ENCODE results near the gene NOC2L.

DNA sequence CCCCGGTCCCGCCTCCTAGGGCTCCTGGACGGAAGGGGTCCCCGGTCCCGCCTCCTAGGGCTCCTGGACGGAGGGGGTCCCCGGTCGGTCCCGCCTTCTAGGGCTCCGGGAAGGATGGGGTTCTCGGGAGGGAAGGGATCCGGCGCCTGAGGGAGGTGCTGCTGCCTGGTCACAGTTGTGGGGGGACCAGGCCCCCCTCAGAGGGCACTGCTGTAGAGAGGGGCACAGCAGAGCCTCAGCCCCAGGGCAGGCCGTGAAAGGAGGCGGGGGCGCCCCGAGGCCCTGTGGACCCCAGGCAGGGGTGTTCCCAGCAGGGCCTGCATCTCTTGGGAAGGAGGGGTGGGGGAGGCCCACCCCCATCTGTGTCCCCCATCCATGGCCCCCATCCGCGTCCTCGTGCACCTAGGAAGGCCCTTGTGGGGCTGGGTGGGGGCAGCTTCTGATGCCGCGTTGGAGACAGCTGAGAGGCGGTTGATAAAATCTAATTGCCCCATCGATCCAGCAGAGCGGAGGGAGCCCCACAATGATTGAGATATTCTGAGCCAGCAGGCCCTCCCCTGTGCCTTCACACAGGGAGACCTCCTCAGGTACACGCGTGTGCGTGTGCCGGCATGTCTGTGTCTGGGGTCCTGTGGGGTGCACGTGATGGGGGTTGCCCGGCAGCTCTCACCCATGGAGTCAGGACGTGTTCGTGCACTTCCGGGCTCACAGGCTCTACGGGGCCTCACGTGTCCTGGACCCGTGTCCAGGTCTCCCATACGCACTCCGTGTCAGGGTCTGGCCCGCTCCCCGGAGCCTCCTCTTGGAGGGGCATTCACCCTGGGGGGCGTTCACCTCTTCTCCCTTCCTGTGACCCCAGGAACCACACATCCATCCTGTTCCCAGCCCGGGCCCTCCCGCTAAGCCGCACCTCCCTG is 22.4 kb downstream of the NOC2L start:
- TF ChIP-seq, protein P1, sequence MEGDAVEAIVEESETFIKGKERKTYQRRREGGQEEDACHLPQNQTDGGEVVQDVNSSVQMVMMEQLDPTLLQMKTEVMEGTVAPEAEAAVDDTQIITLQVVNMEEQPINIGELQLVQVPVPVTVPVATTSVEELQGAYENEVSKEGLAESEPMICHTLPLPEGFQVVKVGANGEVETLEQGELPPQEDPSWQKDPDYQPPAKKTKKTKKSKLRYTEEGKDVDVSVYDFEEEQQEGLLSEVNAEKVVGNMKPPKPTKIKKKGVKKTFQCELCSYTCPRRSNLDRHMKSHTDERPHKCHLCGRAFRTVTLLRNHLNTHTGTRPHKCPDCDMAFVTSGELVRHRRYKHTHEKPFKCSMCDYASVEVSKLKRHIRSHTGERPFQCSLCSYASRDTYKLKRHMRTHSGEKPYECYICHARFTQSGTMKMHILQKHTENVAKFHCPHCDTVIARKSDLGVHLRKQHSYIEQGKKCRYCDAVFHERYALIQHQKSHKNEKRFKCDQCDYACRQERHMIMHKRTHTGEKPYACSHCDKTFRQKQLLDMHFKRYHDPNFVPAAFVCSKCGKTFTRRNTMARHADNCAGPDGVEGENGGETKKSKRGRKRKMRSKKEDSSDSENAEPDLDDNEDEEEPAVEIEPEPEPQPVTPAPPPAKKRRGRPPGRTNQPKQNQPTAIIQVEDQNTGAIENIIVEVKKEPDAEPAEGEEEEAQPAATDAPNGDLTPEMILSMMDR (IDR thresholded peaks at IDR 0.05; ENCODE audit: extremely low read depth in 1 of 2, insufficient read depth in 1 of 2, low read depth in 1 of 2, low read length in 2 of 2): no peak
- TF ChIP-seq EZH2 (IDR thresholded peaks at IDR 0.05; ENCODE audit: borderline replicate concordance, low read depth, low read length, severe bottlenecking): no peak
- no peak for TF ChIP-seq POLR2A (IDR thresholded peaks at IDR 0.05; ENCODE audit: low read depth, low read length)
- no peak for TF ChIP-seq POLR2AphosphoS5 (IDR thresholded peaks at IDR 0.05; ENCODE audit: insufficient read depth, low read depth, low read length)
- TF ChIP-seq, protein P2, sequence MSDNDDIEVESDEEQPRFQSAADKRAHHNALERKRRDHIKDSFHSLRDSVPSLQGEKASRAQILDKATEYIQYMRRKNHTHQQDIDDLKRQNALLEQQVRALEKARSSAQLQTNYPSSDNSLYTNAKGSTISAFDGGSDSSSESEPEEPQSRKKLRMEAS (IDR thresholded peaks at IDR 0.05; ENCODE audit: insufficient read depth, insufficient read length): no peak
- no peak for TF ChIP-seq FOS (IDR thresholded peaks at IDR 0.05; ENCODE audit: borderline replicate concordance, insufficient read depth, low read length)

Measured in endothelial cell of umbilical vein (primary cell).